Activated CD8-positive, alpha-beta T cell treated with anti-CD3 and anti-CD28 coated beads for 36 hours (primary cell): ENCODE data around the gene SRMS. TPM values are rescaled to one million over a fixed set of nuclear protein-coding genes. Genes with fewer than 3 reads are reported as not detected.

ENCODE experiments used
- ATAC-seq: fragments of 200-7000 bp; cut with Tn5 transposase; one replicate; pipeline ENCODE4 v1.10.0; 2021; ENCODE audit warnings: mild to moderate bottlenecking, moderate library complexity
- CTCF ChIA-PET: fragments of 350-600 bp; sonication (Branson Sonifier 250); formaldehyde crosslinking; loops from one replicate; lab custom pipeline; 2021; ENCODE audit warnings: antibody characterized with exemption; lab: Charles Lee
- POLR2A ChIA-PET: fragments of 350-600 bp; sonication (Branson Sonifier 250); formaldehyde crosslinking; loops from one replicate; lab custom pipeline; 2021; ENCODE audit warnings: antibody characterized with exemption; lab: Charles Lee
- DNase-seq: peaks from one replicate; pipeline ENCODE4 v3.0.0-alpha.2; 2020
- H3K27ac Mint-ChIP-seq: one replicate; pipeline ENCODE4 v1.8.0; 2021; ENCODE audit warnings: mild to moderate bottlenecking, mixed read lengths
- H3K27me3 Mint-ChIP-seq: one replicate; pipeline ENCODE4 v1.8.0; 2021; ENCODE audit warnings: mixed read lengths
- H3K36me3 Mint-ChIP-seq: one replicate; pipeline ENCODE4 v1.8.0; 2021; ENCODE audit warnings: low read depth, mixed read lengths
- H3K4me1 Mint-ChIP-seq: one replicate; pipeline ENCODE4 v1.8.0; 2021; ENCODE audit warnings: low read depth, mixed read lengths
- H3K4me3 Mint-ChIP-seq: one replicate; pipeline ENCODE4 v1.8.0; 2021; ENCODE audit warnings: mild to moderate bottlenecking, moderate library complexity, mixed read lengths
- H3K9me3 Mint-ChIP-seq: one replicate; pipeline ENCODE4 v1.8.0; 2021; ENCODE audit warnings: mixed read lengths
- CTCF ChIP-seq: fragments of 200-600 bp; IDR thresholded peaks from one replicate; pipeline ENCODE4 v1.8.0; 2022; ENCODE audit warnings: antibody characterized with exemption, mild to moderate bottlenecking
- intact Hi-C: fragments of 100-400 bp; cut with micrococcal nuclease; formaldehyde crosslinking; loops from one replicate; pipeline ENCODE4 v1.10.0; 2022
- total RNA-seq, 2 experiments: library from RNA; stranded (reverse); gene quantifications; one replicate each; pipeline ENCODE4 v1.2.3, GENCODE V29; 2021

SRMS gene
- total RNA-seq, 2 experiments from 2014 or later: not detected

GRCh38 chr20:63588641-63589041 is 41.1 kb upstream of the SRMS start:
- POLR2A ChIA-PET: no interaction called here
- Mint-ChIP-seq H3K9me3 (no peaks in the 10 kb centered on the region), H3K27me3 (no peaks in the 10 kb centered on the region), H3K4me1 (peaks cover 11% of the 10 kb centered on the region), H3K4me3 (no peak overlapping the region), H3K27ac (no peak overlapping the region), H3K36me3 (peaks cover 22% of the 10 kb centered on the region)
- DNase-seq: no peak
- ATAC-seq: no peak
- TF ChIP-seq CTCF: no peak
- CTCF ChIA-PET: no interaction called here
- intact Hi-C loops: no loop called here

- no peaks in the 10 kb centered on the region for H3K27me3 Mint-ChIP-seq
- no peak for ATAC-seq
These were observed 40.4 kb upstream of the SRMS start for GRCh38 chr20:63587776-63588591.

GRCh38 chr20:63587256-63587655 is 39.7 kb upstream of the SRMS start:
- peaks cover 11% of the 10 kb centered on the region for H3K4me1 Mint-ChIP-seq
- intact Hi-C loops: no loop called here
- DNase-seq (no peak), ATAC-seq (no peak)
- H3K27ac Mint-ChIP-seq: no peak overlapping the region
- no peaks in the 10 kb centered on the region for H3K9me3 Mint-ChIP-seq
- H3K27me3 Mint-ChIP-seq: no peaks in the 10 kb centered on the region
- H3K36me3 Mint-ChIP-seq: peaks cover 15% of the 10 kb centered on the region
- TF ChIP-seq CTCF: no peak
- no peak overlapping the region for H3K4me3 Mint-ChIP-seq
- ChIA-PET POLR2A (no interaction called here), CTCF (no interaction called here)

More at GRCh38 chr20:63587776-63588591, 40.4 kb upstream of the SRMS start:
- Mint-ChIP-seq H3K36me3 (peaks cover 16% of the 10 kb centered on the region), H3K27ac (no peak overlapping the region), H3K9me3 (no peaks in the 10 kb centered on the region), H3K4me3 (no peak overlapping the region), H3K4me1 (peaks cover 11% of the 10 kb centered on the region)
- no peak for DNase-seq
- ChIA-PET POLR2A (no interaction called here), CTCF (no interaction called here)
- no peak for TF ChIP-seq CTCF
- intact Hi-C loops: no loop called here

GRCh38 chr20:63586797-63587196 is 39.2 kb upstream of the SRMS start:
- H3K27ac Mint-ChIP-seq: no peak overlapping the region
- intact Hi-C loops: no loop called here
- DNase-seq: no peak
- peaks cover 15% of the 10 kb centered on the region for H3K36me3 Mint-ChIP-seq
- TF ChIP-seq CTCF: no peak
- ChIA-PET POLR2A (no interaction called here), CTCF (no interaction called here)
- peaks cover 11% of the 10 kb centered on the region for H3K4me1 Mint-ChIP-seq
- no peaks in the 10 kb centered on the region for H3K27me3 Mint-ChIP-seq
- H3K4me3 Mint-ChIP-seq: no peak overlapping the region
- no peaks in the 10 kb centered on the region for H3K9me3 Mint-ChIP-seq
- ATAC-seq: no peak
